Measurements from ENCODE around the gene CMPK1. TPM values are rescaled to one million over a fixed set of nuclear protein-coding genes. Genes with fewer than 3 reads are reported as not detected.

The CMPK1 gene
- 109 TPM for total RNA-seq

GRCh38 chr1:47333578-47333921 is at the start of gene CMPK1:
Gene CMPK1, plus strand, starts transcription at chr1:47333790. Its CDS starts 156 bp downstream, at chr1:47333946.

GRCh38 chr1:47313915-47314664 is 19.5 kb upstream of the CMPK1 start, which contains the start of gene STIL:
Gene STIL, minus strand, starts transcription at chr1:47314147. Its CDS starts 3,828 bp downstream, at chr1:47310319.

GRCh38 chr1:47415728-47416318 is 82.2 kb downstream of the CMPK1 start, which contains the start of gene FOXE3:
Gene FOXE3, plus strand, starts transcription at chr1:47416285. Its CDS starts 31 bp downstream, at chr1:47416316.

Other genes with a start within 250 kb of the CMPK1 start
- not detected for gene CYP4A22, start 196.3 kb upstream of the CMPK1 start, total RNA-seq
- gene PDZK1IP1, start 143.8 kb upstream of the CMPK1 start, total RNA-seq, result 1.0 TPM
- gene TAL1, start 101.6 kb upstream of the CMPK1 start, total RNA-seq, result 4.2 TPM
- 7.1 TPM for gene STIL, start 19.6 kb upstream of the CMPK1 start, total RNA-seq
- gene FOXE3, start 82.5 kb downstream of the CMPK1 start, total RNA-seq, result 0.22 TPM
- 2.0 TPM for gene FOXD2, start 104.3 kb downstream of the CMPK1 start, total RNA-seq